ENCODE measurements around the gene TERT.
A peak's percentile ranks its signal among the peaks of the same experiment; 100 is the strongest.

The TERT gene

GRCh38 chr5:1228120-1228519 is 66.7 kb downstream of the TERT start:
- Histone ChIP-seq H3K4me2 (ENCODE audit: low read depth, low read length, poor library complexity, severe bottlenecking) (peak overlapping the region; percentile 83), H3K9me3 (ENCODE audit: insufficient read depth, low read depth, low read length) (no peaks in the 10 kb centered on the region), H3K9ac (ENCODE audit: low read depth, low read length, poor library complexity, severe bottlenecking) (peak overlapping the region; percentile 63), H3F3A (ENCODE audit: low read depth) (peaks cover 15% of the 10 kb centered on the region), H3K4me3 (ENCODE audit: low read length, poor library complexity, severe bottlenecking) (peak overlapping the region; percentile 63), H3K4me1 (ENCODE audit: insufficient read depth, low read length, poor library complexity, severe bottlenecking) (peaks cover 59% of the 10 kb centered on the region), H3K27me3 (ENCODE audit: insufficient read depth, low read length, poor library complexity, severe bottlenecking) (no peaks in the 10 kb centered on the region), H3K9me2 (replicated peaks; ENCODE audit: low read depth, low read length) (no peaks in the 10 kb centered on the region), H4K20me1 (ENCODE audit: insufficient read depth, low read length, poor library complexity, severe bottlenecking) (no peaks in the 10 kb centered on the region), H3K36me3 (ENCODE audit: insufficient read depth, low read length) (no peaks in the 10 kb centered on the region), H2AFZ (ENCODE audit: low read length) (no peak overlapping the region), H3K79me2 (ENCODE audit: insufficient read depth, low read length) (no peaks in the 10 kb centered on the region)
- TF ChIP-seq EZH2phosphoT487 (IDR thresholded peaks at IDR 0.05; ENCODE audit: borderline replicate concordance), result no peak
- peak; percentile 25; the same call in 1 of the 2 replicates for TF ChIP-seq CTCF (conservative IDR thresholded peaks at IDR 0.05; ENCODE audit: low read length)

DNA sequence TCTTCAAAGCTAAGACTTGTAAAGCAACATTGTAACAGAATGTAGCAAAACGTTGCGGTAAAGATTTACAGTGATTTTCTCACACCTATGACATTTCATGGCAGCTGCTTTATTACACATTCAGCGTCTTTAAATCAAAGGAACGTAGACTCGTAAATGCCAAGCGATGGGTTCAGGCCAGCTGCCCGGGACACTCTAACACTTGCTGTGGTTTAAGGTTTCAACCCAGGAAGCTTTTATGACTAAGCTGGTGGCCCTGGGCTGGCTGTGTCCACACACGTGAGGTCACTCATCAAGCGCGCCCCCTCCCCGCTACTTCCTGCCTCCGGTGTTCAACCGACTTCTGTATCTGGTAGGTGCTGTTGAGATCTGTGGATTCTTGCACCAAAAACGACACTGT is 67.2 kb downstream of the TERT start:
- H3K27me3 ChIP-seq (ENCODE audit: insufficient read depth, low read length, poor library complexity, severe bottlenecking), result no peaks in the 10 kb centered on the region
- H3K4me3 ChIP-seq (ENCODE audit: low read length, poor library complexity, severe bottlenecking), result peak overlapping the region; percentile 63

DNA sequence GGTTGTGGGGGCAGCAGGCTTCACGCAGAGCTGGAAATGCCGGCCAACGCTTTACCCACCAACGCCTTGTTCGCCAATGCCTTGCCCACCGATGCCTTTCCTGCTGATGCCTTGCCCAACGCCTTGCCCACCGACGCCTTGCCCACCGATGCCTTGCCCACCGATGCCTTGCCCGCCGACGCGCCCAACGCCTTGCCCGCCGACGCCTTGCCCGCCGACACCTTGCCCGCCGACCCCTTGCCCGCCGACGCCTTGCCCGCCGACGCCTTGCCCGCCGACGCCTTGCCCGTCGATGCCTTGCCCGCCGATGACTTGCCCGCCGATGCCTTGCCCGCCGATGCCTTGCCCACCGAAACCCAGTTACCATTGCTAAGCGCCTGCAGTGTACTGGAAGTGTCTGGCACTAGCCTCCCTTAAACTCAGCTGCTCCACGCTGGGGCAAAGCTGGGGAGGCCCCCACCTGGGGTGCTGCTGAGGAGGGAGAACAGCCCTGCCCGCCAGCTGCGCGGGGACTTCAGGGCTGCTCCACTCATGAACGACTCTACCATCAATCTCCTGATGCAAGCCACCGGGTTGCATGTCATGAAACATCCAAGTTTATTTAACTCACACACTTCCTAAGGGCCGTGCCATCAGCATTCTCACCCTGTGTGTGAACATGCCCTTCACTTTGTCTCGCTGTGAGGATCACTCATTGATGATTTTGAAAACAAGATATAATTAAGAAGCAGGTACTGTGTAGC is 67.9 kb downstream of the TERT start:
- Histone ChIP-seq H3K79me2 (ENCODE audit: insufficient read depth, low read length) (no peaks in the 10 kb centered on the region), H3K27me3 (ENCODE audit: insufficient read depth, low read length, poor library complexity, severe bottlenecking) (no peaks in the 10 kb centered on the region), H3K36me3 (ENCODE audit: insufficient read depth, low read length) (no peaks in the 10 kb centered on the region), H3K4me3 (ENCODE audit: low read length, poor library complexity, severe bottlenecking) (peak overlapping the region; percentile 63), H2AFZ (ENCODE audit: low read length) (no peak overlapping the region), H3K9me2 (replicated peaks; ENCODE audit: low read depth, low read length) (no peaks in the 10 kb centered on the region), H3K9ac (ENCODE audit: low read depth, low read length, poor library complexity, severe bottlenecking) (no peak overlapping the region), H3K9me3 (ENCODE audit: insufficient read depth, low read depth, low read length) (no peaks in the 10 kb centered on the region), H3K4me2 (ENCODE audit: low read depth, low read length, poor library complexity, severe bottlenecking) (peak overlapping the region; percentile 83), H3F3A (ENCODE audit: low read depth) (peaks cover 15% of the 10 kb centered on the region), H3K4me1 (ENCODE audit: insufficient read depth, low read length, poor library complexity, severe bottlenecking) (peaks cover 59% of the 10 kb centered on the region), H4K20me1 (ENCODE audit: insufficient read depth, low read length, poor library complexity, severe bottlenecking) (no peaks in the 10 kb centered on the region)
- TF ChIP-seq EZH2phosphoT487 (IDR thresholded peaks at IDR 0.05; ENCODE audit: borderline replicate concordance) (no peak), CTCF (conservative IDR thresholded peaks at IDR 0.05; ENCODE audit: low read length) (no peak)

More for the DNA sequence above, 67.2 kb downstream of the TERT start:
- Histone ChIP-seq H3K9me3 (ENCODE audit: insufficient read depth, low read depth, low read length) (no peaks in the 10 kb centered on the region), H3K4me1 (ENCODE audit: insufficient read depth, low read length, poor library complexity, severe bottlenecking) (peaks cover 59% of the 10 kb centered on the region), H3K9me2 (replicated peaks; ENCODE audit: low read depth, low read length) (no peaks in the 10 kb centered on the region), H2AFZ (ENCODE audit: low read length) (no peak overlapping the region), H3F3A (ENCODE audit: low read depth) (peaks cover 15% of the 10 kb centered on the region), H4K20me1 (ENCODE audit: insufficient read depth, low read length, poor library complexity, severe bottlenecking) (no peaks in the 10 kb centered on the region), H3K4me2 (ENCODE audit: low read depth, low read length, poor library complexity, severe bottlenecking) (peak overlapping the region; percentile 83), H3K36me3 (ENCODE audit: insufficient read depth, low read length) (no peaks in the 10 kb centered on the region), H3K79me2 (ENCODE audit: insufficient read depth, low read length) (no peaks in the 10 kb centered on the region), H3K9ac (ENCODE audit: low read depth, low read length, poor library complexity, severe bottlenecking) (peak overlapping the region; percentile 63)
- TF ChIP-seq CTCF (conservative IDR thresholded peaks at IDR 0.05; ENCODE audit: low read length) (no peak), EZH2phosphoT487 (IDR thresholded peaks at IDR 0.05; ENCODE audit: borderline replicate concordance) (0 out of 2 replicates have a peak, but pooled peaks have one; percentile 4)
